Measurements from ENCODE around the gene CREB3L2. TPM values are rescaled to one million over a fixed set of nuclear protein-coding genes. Genes with fewer than 3 reads are reported as not detected.
"Not testable (repeated sequence)": the region's sequence is repeated elsewhere in the genome, so short reads cannot be mapped to it uniquely, and the experiment has no call there.

The CREB3L2 gene
- total RNA-seq, 1 experiment from 2014 or later, result 16.0 TPM

- no peaks in the 10 kb centered on the region for H3K27me3 ChIP-seq (replicated peaks)
- H3K36me3 ChIP-seq, result peaks cover 18% of the 10 kb centered on the region
- H3K4me3 ChIP-seq, result no peak overlapping the region
- H3K27ac ChIP-seq, result peak overlapping the region; percentile 68
- H3K4me1 ChIP-seq (replicated peaks), result peaks cover 58% of the 10 kb centered on the region
- 0 out of 2 replicates have a peak, but pooled peaks cover 2% of the 10 kb centered on the region for H3K9me3 ChIP-seq (replicated peaks)
- DNase-seq (ENCODE audit: low read depth in 1 of 2, low spot score in 2 of 2), result no peak
Measured at GRCh38 chr7:137981175-137981574, 20.7 kb downstream of the CREB3L2 start.

- H3K27me3 ChIP-seq (replicated peaks), result no peaks in the 10 kb centered on the region
- peaks cover 59% of the 10 kb centered on the region for H3K4me1 ChIP-seq (replicated peaks)
- H3K4me3 ChIP-seq, result no peak overlapping the region
- 0 out of 2 replicates have a peak, but pooled peaks cover 2% of the 10 kb centered on the region for H3K9me3 ChIP-seq (replicated peaks)
- H3K36me3 ChIP-seq, result peaks cover 18% of the 10 kb centered on the region
- no peak for DNase-seq (ENCODE audit: low read depth in 1 of 2, low spot score in 2 of 2)
- H3K27ac ChIP-seq, result no peak overlapping the region
Measured at GRCh38 chr7:137980308-137980707, 21.6 kb downstream of the CREB3L2 start.

DNA sequence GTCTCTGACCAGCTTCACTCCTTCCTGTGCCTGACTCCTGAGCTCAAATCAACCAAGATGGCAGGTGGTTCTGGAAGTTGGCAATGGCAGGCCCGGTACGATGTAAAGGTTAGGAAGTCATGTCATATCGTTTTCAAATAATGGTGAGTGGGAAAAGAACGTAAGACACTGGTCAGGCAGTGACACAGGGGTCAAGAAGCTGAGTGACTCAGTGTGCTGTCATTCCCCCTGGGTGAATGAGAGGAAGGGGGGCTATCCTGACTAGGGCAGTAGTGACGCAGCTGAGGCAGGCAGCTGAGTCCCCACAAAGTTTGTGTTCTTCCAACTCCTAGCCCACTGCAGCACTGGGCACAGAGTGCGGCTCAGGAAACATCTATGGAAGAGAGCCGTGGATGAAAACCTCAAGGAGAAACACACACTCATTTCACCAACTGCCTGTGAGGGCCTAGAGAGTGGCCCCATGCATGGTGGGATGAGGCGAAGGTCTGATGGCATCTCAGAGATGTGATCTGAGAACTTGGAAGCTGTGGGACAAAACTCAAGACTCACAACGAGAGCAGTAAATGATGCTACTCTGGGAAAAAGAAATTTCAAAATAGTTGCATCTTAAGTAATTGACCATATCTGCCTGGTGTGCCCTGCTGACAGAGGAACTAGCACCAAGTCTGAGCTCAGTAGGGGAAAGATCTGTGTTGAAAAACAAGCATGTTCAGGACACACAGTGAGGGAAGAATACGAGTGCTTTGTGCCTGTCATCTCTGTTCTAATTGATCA, 23.2 kb downstream of the CREB3L2 start:
- H3K9me3 ChIP-seq (replicated peaks), result no peaks in the 10 kb centered on the region; the same call in 1 of the 2 replicates
- H3K4me3 ChIP-seq, result no peak overlapping the region
- peaks cover 15% of the 10 kb centered on the region for H3K36me3 ChIP-seq
- no peaks in the 10 kb centered on the region for H3K27me3 ChIP-seq (replicated peaks)
- DNase-seq (ENCODE audit: low read depth in 1 of 2, low spot score in 2 of 2), result peak; percentile 88 to 89
- H3K27ac ChIP-seq, result peak overlapping the region; percentile 53
- peaks cover 57% of the 10 kb centered on the region for H3K4me1 ChIP-seq (replicated peaks)

DNA sequence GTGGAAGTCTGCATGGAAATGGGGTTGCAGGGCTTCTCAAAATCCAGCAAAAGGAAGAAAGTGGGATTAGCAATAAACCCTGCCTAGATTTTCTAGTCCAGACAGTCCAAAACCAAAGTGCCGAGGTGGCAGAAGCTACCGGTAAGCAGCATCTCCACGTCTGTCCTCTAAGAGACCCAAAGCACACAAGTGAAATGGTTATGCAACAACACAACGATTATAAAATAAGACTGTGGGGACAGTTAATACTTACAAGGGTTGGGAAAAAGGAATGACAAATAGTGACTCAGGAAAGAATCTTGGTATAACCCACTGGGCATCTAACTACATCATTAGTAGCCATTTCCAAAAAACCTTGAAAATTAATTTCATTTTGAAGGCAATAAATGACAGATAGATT, 24.7 kb downstream of the CREB3L2 start:
- no peaks in the 10 kb centered on the region for H3K27me3 ChIP-seq (replicated peaks)
- peaks cover 57% of the 10 kb centered on the region for H3K4me1 ChIP-seq (replicated peaks)
- H3K36me3 ChIP-seq, result peaks cover 2% of the 10 kb centered on the region; the same call in 1 of the 2 replicates
- no peak overlapping the region for H3K4me3 ChIP-seq
- no peaks in the 10 kb centered on the region; the same call in 1 of the 2 replicates for H3K9me3 ChIP-seq (replicated peaks)
- no peak for DNase-seq (ENCODE audit: low read depth in 1 of 2, low spot score in 2 of 2)
- 0 out of 2 replicates have a peak overlapping the region, but pooled peaks have one; percentile 53 for H3K27ac ChIP-seq

DNA sequence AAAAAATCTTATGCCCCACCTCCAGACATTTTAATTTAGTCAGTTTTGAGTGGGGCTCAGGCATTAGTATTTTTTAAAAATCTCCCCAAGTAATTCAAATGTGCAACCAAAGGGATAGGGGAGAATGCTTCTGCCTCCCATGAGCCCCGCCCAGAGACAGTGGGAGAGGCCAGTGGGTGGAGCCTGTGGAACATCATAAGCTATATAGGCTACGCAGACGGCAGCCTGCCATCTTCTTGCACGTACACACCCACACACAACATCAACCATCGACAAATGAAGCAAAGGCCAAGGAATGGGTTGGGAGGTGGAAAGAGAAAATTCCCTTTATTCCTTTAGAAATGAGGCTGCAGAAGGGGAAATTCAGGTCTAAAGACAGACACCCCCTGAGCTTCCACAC, 25.2 kb downstream of the CREB3L2 start:
- Histone ChIP-seq H3K27ac (no peak overlapping the region), H3K36me3 (no peaks in the 10 kb centered on the region; the same call in 1 of the 2 replicates), H3K4me1 (replicated peaks) (peaks cover 53% of the 10 kb centered on the region), H3K9me3 (replicated peaks) (no peaks in the 10 kb centered on the region; the same call in 1 of the 2 replicates), H3K27me3 (replicated peaks) (no peaks in the 10 kb centered on the region), H3K4me3 (no peak overlapping the region)
- DNase-seq (ENCODE audit: low read depth in 1 of 2, low spot score in 2 of 2), result no peak

DNA sequence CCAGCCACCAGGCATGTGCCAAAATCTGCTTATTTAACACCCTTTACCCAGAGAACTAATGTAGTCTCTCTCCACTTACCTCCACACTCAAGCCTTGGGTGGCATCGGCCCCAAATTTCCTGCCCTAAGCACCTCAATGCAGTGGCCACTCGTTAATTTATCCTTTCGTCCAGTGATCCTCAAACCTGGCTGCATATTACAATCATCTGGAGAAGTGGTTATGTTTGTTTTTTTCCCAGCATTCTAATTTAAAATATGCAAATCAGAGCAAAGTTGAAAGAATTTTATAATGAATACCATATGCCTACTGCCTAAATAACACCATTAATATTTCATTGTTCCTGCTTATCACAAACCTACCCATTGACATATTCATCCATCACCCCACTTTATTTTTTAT, 25.7 kb downstream of the CREB3L2 start:
- no peak overlapping the region for H3K4me3 ChIP-seq
- H3K27ac ChIP-seq, result no peak overlapping the region
- no peak for DNase-seq (ENCODE audit: low read depth in 1 of 2, low spot score in 2 of 2)
- H3K36me3 ChIP-seq, result no peaks in the 10 kb centered on the region
- H3K27me3 ChIP-seq (replicated peaks), result no peaks in the 10 kb centered on the region
- H3K4me1 ChIP-seq (replicated peaks), result peaks cover 49% of the 10 kb centered on the region
- H3K9me3 ChIP-seq (replicated peaks), result no peaks in the 10 kb centered on the region; the same call in 1 of the 2 replicates

GRCh38 chr7:137975768-137976167, 26.1 kb downstream of the CREB3L2 start:
- Histone ChIP-seq H3K4me3 (no peak overlapping the region), H3K27me3 (replicated peaks) (no peaks in the 10 kb centered on the region), H3K27ac (no peak overlapping the region), H3K9me3 (replicated peaks) (no peaks in the 10 kb centered on the region; the same call in 1 of the 2 replicates), H3K4me1 (replicated peaks) (peaks cover 49% of the 10 kb centered on the region), H3K36me3 (no peaks in the 10 kb centered on the region)
- no peak for DNase-seq (ENCODE audit: low read depth in 1 of 2, low spot score in 2 of 2)

DNA sequence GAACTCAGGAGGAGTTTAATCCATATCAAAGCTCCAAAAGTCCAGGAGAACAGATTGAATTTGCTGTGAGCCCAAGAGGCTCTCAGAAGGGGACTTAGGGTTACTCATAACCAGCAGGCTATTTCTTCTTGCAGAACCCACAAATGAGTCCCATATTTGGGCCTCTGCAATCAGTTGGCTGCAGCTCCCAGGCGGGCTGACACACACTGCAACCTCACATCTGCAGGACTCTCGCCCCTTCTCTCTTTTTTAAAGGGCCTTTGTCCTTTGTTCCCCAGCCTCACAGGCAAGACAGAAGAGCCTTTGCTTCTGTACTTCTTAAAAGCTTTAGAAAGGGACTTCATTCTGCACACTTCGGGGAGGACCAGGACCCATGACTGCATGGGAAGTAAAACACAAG, 26.7 kb downstream of the CREB3L2 start:
- H3K4me3 ChIP-seq, result no peak overlapping the region
- no peak for DNase-seq (ENCODE audit: low read depth in 1 of 2, low spot score in 2 of 2)
- peaks cover 49% of the 10 kb centered on the region for H3K4me1 ChIP-seq (replicated peaks)
- H3K36me3 ChIP-seq, result no peaks in the 10 kb centered on the region
- H3K27me3 ChIP-seq (replicated peaks), result no peaks in the 10 kb centered on the region
- H3K9me3 ChIP-seq (replicated peaks), result no peaks in the 10 kb centered on the region; the same call in 1 of the 2 replicates
- H3K27ac ChIP-seq, result no peak overlapping the region

DNA sequence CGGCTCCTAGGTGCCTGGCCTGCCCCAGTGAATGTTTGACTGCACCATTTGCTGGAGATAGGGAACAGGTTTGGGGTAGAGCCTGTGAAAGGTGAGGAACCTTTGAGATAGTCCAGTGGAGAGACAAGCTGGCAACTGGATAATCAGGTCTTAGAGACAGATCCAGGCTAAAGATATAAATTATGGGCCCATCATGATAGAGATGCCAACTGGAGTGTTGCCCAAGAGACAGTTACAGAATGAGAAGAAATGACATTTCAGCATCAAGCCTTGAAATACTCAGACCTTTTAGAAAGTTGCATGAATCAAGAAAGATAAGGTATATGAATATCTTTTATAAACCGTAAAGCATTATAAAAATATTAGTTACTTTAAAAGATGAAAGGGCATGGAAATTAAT, 27.1 kb downstream of the CREB3L2 start:
- no peak for DNase-seq (ENCODE audit: low read depth in 1 of 2, low spot score in 2 of 2)
- no peaks in the 10 kb centered on the region for H3K36me3 ChIP-seq
- no peaks in the 10 kb centered on the region for H3K27me3 ChIP-seq (replicated peaks)
- H3K4me1 ChIP-seq (replicated peaks), result peaks cover 49% of the 10 kb centered on the region
- no peak overlapping the region for H3K27ac ChIP-seq
- H3K4me3 ChIP-seq, result no peak overlapping the region
- H3K9me3 ChIP-seq (replicated peaks), result no peaks in the 10 kb centered on the region; the same call in 1 of the 2 replicates

DNA sequence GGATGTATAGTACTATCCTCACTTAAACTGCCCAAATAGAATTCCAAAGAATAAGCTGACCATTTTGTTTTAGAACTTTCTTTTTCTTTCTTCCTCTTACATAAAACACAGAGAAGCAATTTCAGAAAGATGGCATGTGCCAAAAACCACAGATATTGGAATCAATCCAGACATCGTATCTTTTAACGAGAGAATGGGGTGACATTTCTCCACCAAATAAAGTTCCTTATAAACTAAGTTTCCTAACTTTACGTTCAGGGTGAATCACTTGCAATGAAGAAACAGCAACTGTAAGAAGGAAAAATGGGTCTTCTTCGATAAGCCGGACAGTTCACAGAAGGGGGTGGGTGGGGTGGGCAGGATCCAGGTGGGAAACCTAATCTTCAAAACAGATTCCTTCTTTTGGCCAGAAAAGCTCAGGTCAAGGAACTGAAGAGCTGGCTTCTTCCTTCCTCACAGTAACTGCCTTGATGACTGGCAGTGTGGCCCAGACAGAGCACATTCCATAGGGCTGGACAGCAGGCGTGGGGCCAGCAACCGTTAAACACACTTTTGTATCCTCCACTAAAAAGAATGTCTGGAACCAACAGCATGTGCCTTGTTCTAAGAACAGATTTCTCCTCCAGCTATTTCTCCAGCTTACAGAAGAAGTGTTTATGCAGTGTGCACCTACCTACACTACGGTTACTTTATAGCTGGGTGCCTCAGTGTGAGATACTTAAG, 31.5 kb downstream of the CREB3L2 start:
- Histone ChIP-seq H3K27me3 (replicated peaks) (no peaks in the 10 kb centered on the region), H3K27ac (peak overlapping the region; percentile 85), H3K4me1 (replicated peaks) (peaks cover 46% of the 10 kb centered on the region), H3K36me3 (peaks cover 9% of the 10 kb centered on the region; the same call in 1 of the 2 replicates), H3K4me3 (no peak overlapping the region), H3K9me3 (replicated peaks) (no peaks in the 10 kb centered on the region; the same call in 1 of the 2 replicates)
- DNase-seq (ENCODE audit: low read depth in 1 of 2, low spot score in 2 of 2), result peak; percentile 67 to 75

DNA sequence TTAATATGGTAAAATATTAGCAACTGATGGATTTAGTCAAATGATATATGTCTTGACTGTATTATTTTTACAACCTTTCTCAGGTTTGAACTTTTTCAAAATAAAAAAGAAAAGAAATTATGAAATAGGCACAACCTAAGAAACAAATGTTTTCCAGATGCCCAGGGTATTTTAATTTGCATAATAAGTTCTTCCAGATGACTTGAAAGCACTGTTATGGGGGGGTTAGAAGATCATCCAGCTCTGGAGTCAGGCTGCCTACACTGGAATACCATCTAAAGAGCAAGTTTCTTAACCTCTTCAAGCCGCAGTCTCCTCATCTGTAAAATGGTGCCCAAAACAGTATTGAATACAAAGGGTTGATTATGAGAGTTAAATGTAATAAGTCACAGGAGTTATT, 32.1 kb downstream of the CREB3L2 start:
- H3K4me3 ChIP-seq, result no peak overlapping the region
- no peak for DNase-seq (ENCODE audit: low read depth in 1 of 2, low spot score in 2 of 2)
- no peaks in the 10 kb centered on the region for H3K27me3 ChIP-seq (replicated peaks)
- H3K27ac ChIP-seq, result peak overlapping the region; percentile 85
- H3K9me3 ChIP-seq (replicated peaks), result no peaks in the 10 kb centered on the region
- peaks cover 43% of the 10 kb centered on the region for H3K4me1 ChIP-seq (replicated peaks)
- H3K36me3 ChIP-seq, result peaks cover 9% of the 10 kb centered on the region; the same call in 1 of the 2 replicates

- Histone ChIP-seq H3K36me3 (peaks cover 15% of the 10 kb centered on the region), H3K4me3 (no peak overlapping the region), H3K9me3 (replicated peaks) (no peaks in the 10 kb centered on the region), H3K4me1 (replicated peaks) (peaks cover 43% of the 10 kb centered on the region), H3K27ac (no peak overlapping the region), H3K27me3 (replicated peaks) (no peaks in the 10 kb centered on the region)
- no peak for DNase-seq (ENCODE audit: low read depth in 1 of 2, low spot score in 2 of 2)
Measured at GRCh38 chr7:137968890-137969289, 33.0 kb downstream of the CREB3L2 start.

- not testable (repeated sequence) for H3K27me3 ChIP-seq (replicated peaks); H3K27ac ChIP-seq; H3K9me3 ChIP-seq (replicated peaks); DNase-seq (ENCODE audit: low read depth in 1 of 2, low spot score in 2 of 2); H3K4me3 ChIP-seq
- H3K36me3 ChIP-seq, result peaks cover 15% of the 10 kb centered on the region
- peaks cover 43% of the 10 kb centered on the region for H3K4me1 ChIP-seq (replicated peaks)
Measured at GRCh38 chr7:137968339-137968738, 33.5 kb downstream of the CREB3L2 start.
